GM23338 (cell line): ENCODE data around the gene CDYL2. TPM values are rescaled to one million over a fixed set of nuclear protein-coding genes. Genes with fewer than 3 reads are reported as not detected.

Experiments
- ATAC-seq: fragments of 200-7000 bp; cut with Tn5 transposase; 3 replicates; pipeline ENCODE4 v1.9.1; 2020
- DNase-seq: peaks from one replicate; pipeline ENCODE4 v3.0.0-alpha.2; 2015; ENCODE audit warnings: low spot score
- H2AFZ ChIP-seq: fragments of 200-600 bp; sonication (generic); 2 replicates; pipeline ENCODE4 v1.8.0; 2016; ENCODE audit warnings: antibody characterized with exemption, mild to moderate bottlenecking, moderate library complexity
- H3F3A ChIP-seq: fragments of 200-600 bp; sonication (generic); replicated peaks from 2 replicates; pipeline ENCODE4 v1.8.0; 2017; ENCODE audit warnings: antibody characterized with exemption, mixed run types, low read depth
- H3K27ac ChIP-seq: fragments of 200-600 bp; sonication (generic); 2 replicates; pipeline ENCODE4 v1.6.1; 2016; ENCODE audit warnings: low read depth
- H3K27me3 ChIP-seq: fragments of 200-600 bp; sonication (generic); 2 replicates; pipeline ENCODE4 v1.8.0; 2016; ENCODE audit warnings: mild to moderate bottlenecking, mixed run types, moderate library complexity; ENCODE audit not compliant: insufficient read depth
- H3K36me3 ChIP-seq: fragments of 200-600 bp; sonication (generic); 2 replicates; pipeline ENCODE4 v1.8.0; 2016; ENCODE audit warnings: mild to moderate bottlenecking; ENCODE audit not compliant: insufficient read depth
- H3K4me1 ChIP-seq: fragments of 200-600 bp; sonication (generic); 2 replicates; pipeline ENCODE4 v1.8.0; 2016; ENCODE audit warnings: mild to moderate bottlenecking, moderate library complexity; ENCODE audit not compliant: insufficient read depth
- H3K4me2 ChIP-seq: fragments of 200-600 bp; sonication (generic); 2 replicates; pipeline ENCODE4 v1.7.1; 2017; ENCODE audit warnings: mixed run types
- H3K4me3 ChIP-seq: fragments of 200-600 bp; sonication (generic); 2 replicates; pipeline ENCODE4 v1.6.1; 2016; ENCODE audit warnings: mixed run types
- H3K79me2 ChIP-seq: fragments of 200-600 bp; sonication (generic); replicated peaks from 2 replicates; pipeline ENCODE4 v1.8.0; 2017; ENCODE audit warnings: mild to moderate bottlenecking; ENCODE audit not compliant: insufficient read depth
- H3K9me2 ChIP-seq: fragments of 200-600 bp; sonication (generic); 2 replicates; pipeline ENCODE4 v1.8.0; 2017; ENCODE audit not compliant: insufficient read depth
- H4K20me1 ChIP-seq: fragments of 200-600 bp; sonication (generic); replicated peaks from 2 replicates; pipeline ENCODE4 v1.8.0; 2017; ENCODE audit warnings: mild to moderate bottlenecking; ENCODE audit not compliant: insufficient read depth
- H3K27ac Mint-ChIP-seq: 2 replicates; pipeline ENCODE4 v1.8.0; 2020; ENCODE audit warnings: inconsistent platforms, mild to moderate bottlenecking, moderate library complexity, mixed read lengths
- H3K27me3 Mint-ChIP-seq: 3 replicates; pipeline ENCODE4 v1.8.0; 2022; ENCODE audit warnings: low read depth, mild to moderate bottlenecking, moderate library complexity, mixed read lengths, inconsistent platforms; ENCODE audit not compliant: insufficient read depth, poor library complexity
- H3K36me3 Mint-ChIP-seq: 3 replicates; pipeline ENCODE4 v1.8.0; 2021; ENCODE audit warnings: low read depth, mild to moderate bottlenecking, inconsistent platforms, moderate library complexity, mixed read lengths
- H3K4me1 Mint-ChIP-seq: 3 replicates; pipeline ENCODE4 v1.8.0; 2020; ENCODE audit warnings: mild to moderate bottlenecking, inconsistent platforms, mixed read lengths
- H3K4me3 Mint-ChIP-seq: 3 replicates; pipeline ENCODE4 v1.8.0; 2021; ENCODE audit warnings: moderate library complexity, mild to moderate bottlenecking, inconsistent platforms, mixed read lengths
- H3K9me3 Mint-ChIP-seq: 3 replicates; pipeline ENCODE4 v1.8.0; 2020; ENCODE audit warnings: moderate library complexity, mild to moderate bottlenecking, inconsistent platforms, mixed read lengths
- CREB1 ChIP-seq: fragments of 250-450 bp; sonication (Bioruptor Pico); IDR thresholded peaks from 2 replicates; pipeline ENCODE4 v1.5.0; 2020; ENCODE audit warnings: low read depth, mild to moderate bottlenecking, moderate library complexity
- CTCF ChIP-seq, 2 experiments: fragments of 200-600 bp in 1 of 2; sonication (generic) in 1 of 2; conservative IDR thresholded peaks; 2 replicates each; pipeline versions ENCODE4 v1.5.1 to v1.6.1; 2016 to 2017; ENCODE audit warnings: antibody characterized with exemption in 2 of 2, low read depth in 2 of 2, mild to moderate bottlenecking in 2 of 2, moderate library complexity in 1 of 2
- EZH2 ChIP-seq: fragments of 200-600 bp; sonication (generic); IDR thresholded peaks from one replicate; pipeline ENCODE4 v1.8.0; 2017; ENCODE audit warnings: antibody characterized with exemption, mild to moderate bottlenecking, low read depth; ENCODE audit not compliant: unreplicated experiment
- EZH2phosphoT487 ChIP-seq: fragments of 200-600 bp; sonication (generic); IDR thresholded peaks from one replicate; pipeline ENCODE4 v1.8.1; 2018; ENCODE audit warnings: antibody characterized with exemption; ENCODE audit not compliant: unreplicated experiment
- JUNB ChIP-seq: IDR thresholded peaks from one replicate; pipeline ENCODE4 v1.6.1; 2016; ENCODE audit warnings: antibody characterized with exemption; ENCODE audit not compliant: unreplicated experiment
- NANOG ChIP-seq: IDR thresholded peaks from 2 replicates; pipeline ENCODE4 v1.6.1; 2016; ENCODE audit warnings: antibody characterized with exemption, borderline replicate concordance
- POLR2AphosphoS5 ChIP-seq: IDR thresholded peaks from 2 replicates; pipeline ENCODE4 v1.6.1; 2016; ENCODE audit warnings: antibody characterized with exemption, low read depth
- REST ChIP-seq: IDR thresholded peaks from one replicate; pipeline ENCODE4 v1.6.1; 2018; ENCODE audit warnings: antibody characterized with exemption; ENCODE audit not compliant: unreplicated experiment
- STAT1 ChIP-seq: IDR thresholded peaks from one replicate; pipeline ENCODE4 v1.6.1; 2016; ENCODE audit warnings: antibody characterized with exemption; ENCODE audit not compliant: unreplicated experiment
- ZNF114 ChIP-seq: fragments of 250-450 bp; sonication (Bioruptor Pico); IDR thresholded peaks from 2 replicates; pipeline ENCODE4 v1.5.0; 2020; ENCODE audit warnings: mild to moderate bottlenecking, moderate library complexity
- ZNF331 ChIP-seq: fragments of 250-450 bp; sonication (Bioruptor Pico); IDR thresholded peaks from 2 replicates; pipeline ENCODE4 v1.5.0; 2020; ENCODE audit warnings: low read depth, mild to moderate bottlenecking, moderate library complexity
- polyA plus RNA-seq: library from polyadenylated mRNA; unstranded; fragments of >200 nt; fragmentation: Nextera tagmentation; extraction: Ambion mirVana; gene quantifications from 2 replicates; pipeline ENCODE4 v1.2.1, GENCODE V29; 2016
- total RNA-seq: library from RNA; depleted of rRNA; stranded (reverse); fragments of >200 nt; shearing (Covaris generic); gene quantifications from 2 replicates; pipeline ENCODE4 v1.2.3, GENCODE V29; 2014
- TF ChIP-seq, protein P1 (sequence below): IDR thresholded peaks from 2 replicates; pipeline ENCODE4 v1.6.1; 2016; ENCODE audit warnings: antibody characterized with exemption
- TF ChIP-seq, protein P2 (sequence below): fragments of 250-450 bp; sonication (Bioruptor Pico); IDR thresholded peaks from 2 replicates; pipeline ENCODE4 v1.5.0; 2020; ENCODE audit warnings: mild to moderate bottlenecking, moderate library complexity

Gene CDYL2
- total and polyA plus RNA-seq, 2 experiments from 2014 or later, result 0.82 to 4.3 TPM

- H3K9me3 Mint-ChIP-seq, result peaks cover 11% of the 10 kb centered on the region
- Histone ChIP-seq H3K9me2 (no peaks in the 10 kb centered on the region), H3F3A (no peaks in the 10 kb centered on the region), H4K20me1 (no peaks in the 10 kb centered on the region), H3K27me3 (no peaks in the 10 kb centered on the region), H3K4me3 (no peak overlapping the region), H2AFZ (no peak overlapping the region), H3K27ac (no peak overlapping the region), H3K4me2 (no peak overlapping the region), H3K79me2 (no peaks in the 10 kb centered on the region), H3K4me1 (no peaks in the 10 kb centered on the region), H3K36me3 (no peaks in the 10 kb centered on the region)
- H3K36me3 Mint-ChIP-seq, result peaks cover 3% of the 10 kb centered on the region; the same call in 2 of the 3 replicates
- DNase-seq, result no peak
- ATAC-seq, result no peak
- H3K27ac Mint-ChIP-seq, result no peak overlapping the region
- TF ChIP-seq CREB1 (no peak), STAT1 (no peak), REST (no peak), JUNB (no peak), POLR2AphosphoS5 (no peak), NANOG (no peak), EZH2 (no peak), ZNF114 (CRISPR knock-in tag) (no peak), EZH2phosphoT487 (no peak), ZNF331 (CRISPR knock-in tag) (no peak), CTCF (conservative IDR thresholded peaks at IDR 0.05; ENCODE audit: low read depth in 2 of 2) (no peak)
- TF ChIP-seq, protein P1, sequence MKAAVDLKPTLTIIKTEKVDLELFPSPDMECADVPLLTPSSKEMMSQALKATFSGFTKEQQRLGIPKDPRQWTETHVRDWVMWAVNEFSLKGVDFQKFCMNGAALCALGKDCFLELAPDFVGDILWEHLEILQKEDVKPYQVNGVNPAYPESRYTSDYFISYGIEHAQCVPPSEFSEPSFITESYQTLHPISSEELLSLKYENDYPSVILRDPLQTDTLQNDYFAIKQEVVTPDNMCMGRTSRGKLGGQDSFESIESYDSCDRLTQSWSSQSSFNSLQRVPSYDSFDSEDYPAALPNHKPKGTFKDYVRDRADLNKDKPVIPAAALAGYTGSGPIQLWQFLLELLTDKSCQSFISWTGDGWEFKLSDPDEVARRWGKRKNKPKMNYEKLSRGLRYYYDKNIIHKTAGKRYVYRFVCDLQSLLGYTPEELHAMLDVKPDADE, result no peak
- TF ChIP-seq, protein P2, sequence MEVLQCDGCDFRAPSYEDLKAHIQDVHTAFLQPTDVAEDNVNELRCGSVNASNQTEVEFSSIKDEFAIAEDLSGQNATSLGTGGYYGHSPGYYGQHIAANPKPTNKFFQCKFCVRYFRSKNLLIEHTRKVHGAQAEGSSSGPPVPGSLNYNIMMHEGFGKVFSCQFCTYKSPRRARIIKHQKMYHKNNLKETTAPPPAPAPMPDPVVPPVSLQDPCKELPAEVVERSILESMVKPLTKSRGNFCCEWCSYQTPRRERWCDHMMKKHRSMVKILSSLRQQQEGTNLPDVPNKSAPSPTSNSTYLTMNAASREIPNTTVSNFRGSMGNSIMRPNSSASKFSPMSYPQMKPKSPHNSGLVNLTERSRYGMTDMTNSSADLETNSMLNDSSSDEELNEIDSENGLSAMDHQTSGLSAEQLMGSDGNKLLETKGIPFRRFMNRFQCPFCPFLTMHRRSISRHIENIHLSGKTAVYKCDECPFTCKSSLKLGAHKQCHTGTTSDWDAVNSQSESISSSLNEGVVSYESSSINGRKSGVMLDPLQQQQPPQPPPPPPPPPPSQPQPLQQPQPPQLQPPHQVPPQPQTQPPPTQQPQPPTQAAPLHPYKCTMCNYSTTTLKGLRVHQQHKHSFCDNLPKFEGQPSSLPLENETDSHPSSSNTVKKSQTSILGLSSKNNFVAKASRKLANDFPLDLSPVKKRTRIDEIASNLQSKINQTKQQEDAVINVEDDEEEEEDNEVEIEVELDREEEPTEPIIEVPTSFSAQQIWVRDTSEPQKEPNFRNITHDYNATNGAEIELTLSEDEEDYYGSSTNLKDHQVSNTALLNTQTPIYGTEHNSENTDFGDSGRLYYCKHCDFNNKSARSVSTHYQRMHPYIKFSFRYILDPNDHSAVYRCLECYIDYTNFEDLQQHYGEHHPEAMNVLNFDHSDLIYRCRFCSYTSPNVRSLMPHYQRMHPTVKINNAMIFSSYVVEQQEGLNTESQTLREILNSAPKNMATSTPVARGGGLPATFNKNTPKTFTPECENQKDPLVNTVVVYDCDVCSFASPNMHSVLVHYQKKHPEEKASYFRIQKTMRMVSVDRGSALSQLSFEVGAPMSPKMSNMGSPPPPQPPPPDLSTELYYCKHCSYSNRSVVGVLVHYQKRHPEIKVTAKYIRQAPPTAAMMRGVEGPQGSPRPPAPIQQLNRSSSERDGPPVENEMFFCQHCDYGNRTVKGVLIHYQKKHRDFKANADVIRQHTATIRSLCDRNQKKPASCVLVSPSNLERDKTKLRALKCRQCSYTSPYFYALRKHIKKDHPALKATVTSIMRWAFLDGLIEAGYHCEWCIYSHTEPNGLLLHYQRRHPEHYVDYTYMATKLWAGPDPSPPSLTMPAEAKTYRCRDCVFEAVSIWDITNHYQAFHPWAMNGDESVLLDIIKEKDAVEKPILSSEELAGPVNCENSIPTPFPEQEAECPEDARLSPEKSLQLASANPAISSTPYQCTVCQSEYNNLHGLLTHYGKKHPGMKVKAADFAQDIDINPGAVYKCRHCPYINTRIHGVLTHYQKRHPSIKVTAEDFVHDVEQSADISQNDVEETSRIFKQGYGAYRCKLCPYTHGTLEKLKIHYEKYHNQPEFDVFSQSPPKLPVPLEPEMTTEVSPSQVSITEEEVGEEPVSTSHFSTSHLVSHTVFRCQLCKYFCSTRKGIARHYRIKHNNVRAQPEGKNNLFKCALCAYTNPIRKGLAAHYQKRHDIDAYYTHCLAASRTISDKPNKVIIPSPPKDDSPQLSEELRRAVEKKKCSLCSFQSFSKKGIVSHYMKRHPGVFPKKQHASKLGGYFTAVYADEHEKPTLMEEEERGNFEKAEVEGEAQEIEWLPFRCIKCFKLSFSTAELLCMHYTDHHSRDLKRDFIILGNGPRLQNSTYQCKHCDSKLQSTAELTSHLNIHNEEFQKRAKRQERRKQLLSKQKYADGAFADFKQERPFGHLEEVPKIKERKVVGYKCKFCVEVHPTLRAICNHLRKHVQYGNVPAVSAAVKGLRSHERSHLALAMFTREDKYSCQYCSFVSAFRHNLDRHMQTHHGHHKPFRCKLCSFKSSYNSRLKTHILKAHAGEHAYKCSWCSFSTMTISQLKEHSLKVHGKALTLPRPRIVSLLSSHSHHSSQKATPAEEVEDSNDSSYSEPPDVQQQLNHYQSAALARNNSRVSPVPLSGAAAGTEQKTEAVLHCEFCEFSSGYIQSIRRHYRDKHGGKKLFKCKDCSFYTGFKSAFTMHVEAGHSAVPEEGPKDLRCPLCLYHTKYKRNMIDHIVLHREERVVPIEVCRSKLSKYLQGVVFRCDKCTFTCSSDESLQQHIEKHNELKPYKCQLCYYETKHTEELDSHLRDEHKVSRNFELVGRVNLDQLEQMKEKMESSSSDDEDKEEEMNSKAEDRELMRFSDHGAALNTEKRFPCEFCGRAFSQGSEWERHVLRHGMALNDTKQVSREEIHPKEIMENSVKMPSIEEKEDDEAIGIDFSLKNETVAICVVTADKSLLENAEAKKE (CRISPR knock-in tag), result no peak
- H3K4me3 Mint-ChIP-seq, result no peak overlapping the region
- peaks cover 8% of the 10 kb centered on the region for H3K4me1 Mint-ChIP-seq
- H3K27me3 Mint-ChIP-seq, result peaks cover 3% of the 10 kb centered on the region
These were observed 198.1 kb downstream of the CDYL2 start for GRCh38 chr16:80606221-80606766.
